Measurements from ENCODE around the gene DEXI.
A peak's percentile ranks its signal among the peaks of the same experiment; 100 is the strongest.

DNA sequence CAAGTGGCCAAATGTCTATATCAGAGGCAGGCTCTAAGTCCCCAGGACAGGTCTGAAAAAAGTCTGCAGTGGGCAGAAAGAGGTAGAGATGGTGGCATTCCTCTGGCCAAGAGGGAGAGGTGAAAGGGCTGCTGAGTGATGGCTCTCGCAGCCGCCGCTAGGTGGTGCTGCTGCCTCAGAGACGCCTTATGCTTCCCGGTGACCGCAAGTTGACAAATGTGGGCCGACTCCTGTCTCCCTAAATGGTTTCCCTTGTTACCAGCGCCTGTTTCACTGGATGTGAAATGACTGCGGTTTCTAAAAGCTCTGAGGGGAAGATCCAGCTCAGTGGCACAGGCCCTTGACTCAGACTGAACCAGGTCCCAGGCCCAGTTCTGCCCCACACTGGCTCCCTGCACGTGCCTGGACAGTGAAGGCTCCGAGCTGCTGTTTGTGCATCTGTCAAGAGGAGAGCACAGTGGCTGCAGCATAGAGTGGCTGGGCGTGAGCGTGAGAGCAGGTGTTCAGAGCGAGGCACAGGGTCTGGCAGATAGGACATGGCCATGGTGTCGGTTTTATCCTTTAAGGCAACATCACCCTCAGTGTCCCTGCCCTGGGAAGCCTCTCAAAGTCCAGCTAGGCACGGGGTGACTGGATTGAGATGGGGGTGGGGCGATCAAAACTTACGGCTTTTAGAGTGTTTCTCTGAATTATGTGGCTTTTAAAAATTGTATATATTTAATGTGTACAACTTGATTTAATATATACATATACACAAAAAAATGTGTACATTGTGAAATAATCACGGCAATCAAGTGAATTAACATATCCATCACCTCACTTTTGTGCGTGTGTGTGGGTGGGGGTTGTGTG, 22.0 kb upstream of the DEXI start:
- TF ChIP-seq, protein P1, sequence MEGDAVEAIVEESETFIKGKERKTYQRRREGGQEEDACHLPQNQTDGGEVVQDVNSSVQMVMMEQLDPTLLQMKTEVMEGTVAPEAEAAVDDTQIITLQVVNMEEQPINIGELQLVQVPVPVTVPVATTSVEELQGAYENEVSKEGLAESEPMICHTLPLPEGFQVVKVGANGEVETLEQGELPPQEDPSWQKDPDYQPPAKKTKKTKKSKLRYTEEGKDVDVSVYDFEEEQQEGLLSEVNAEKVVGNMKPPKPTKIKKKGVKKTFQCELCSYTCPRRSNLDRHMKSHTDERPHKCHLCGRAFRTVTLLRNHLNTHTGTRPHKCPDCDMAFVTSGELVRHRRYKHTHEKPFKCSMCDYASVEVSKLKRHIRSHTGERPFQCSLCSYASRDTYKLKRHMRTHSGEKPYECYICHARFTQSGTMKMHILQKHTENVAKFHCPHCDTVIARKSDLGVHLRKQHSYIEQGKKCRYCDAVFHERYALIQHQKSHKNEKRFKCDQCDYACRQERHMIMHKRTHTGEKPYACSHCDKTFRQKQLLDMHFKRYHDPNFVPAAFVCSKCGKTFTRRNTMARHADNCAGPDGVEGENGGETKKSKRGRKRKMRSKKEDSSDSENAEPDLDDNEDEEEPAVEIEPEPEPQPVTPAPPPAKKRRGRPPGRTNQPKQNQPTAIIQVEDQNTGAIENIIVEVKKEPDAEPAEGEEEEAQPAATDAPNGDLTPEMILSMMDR (IDR thresholded peaks at IDR 0.05), result peak; percentile 85 to 94 (median 91)
- TF ChIP-seq POLR2A (IDR thresholded peaks at IDR 0.05), result no peak

Measured in body of pancreas (tissue), 4 donors.